HepG2 (cell line): Measurements from ENCODE around the gene ADAMTS2.
A peak's percentile ranks its signal among the peaks of the same experiment; 100 is the strongest.

Experiments used
- DPF2 ChIP-seq: sonication (generic); formaldehyde crosslinking; IDR thresholded peaks from 2 replicates; pipeline ENCODE4 v1.4.0; 2020; ENCODE audit warnings: mild to moderate bottlenecking, low read depth, missing genetic modification reagents, borderline replicate concordance
- KAT8 ChIP-seq: IDR thresholded peaks from 2 replicates; pipeline ENCODE4 v1.6.1; 2016; ENCODE audit warnings: missing genetic modification reagents, missing compliant biosample characterization
- NFE2L1 ChIP-seq: sonication (generic); formaldehyde crosslinking; IDR thresholded peaks from 2 replicates; pipeline ENCODE4 v1.4.0; 2020; ENCODE audit warnings: missing genetic modification reagents, mild to moderate bottlenecking, borderline replicate concordance
- POLR2A ChIP-seq, 2 experiments: IDR thresholded peaks; 2 replicates each; pipeline ENCODE4 v1.6.1; 2011; ENCODE audit warnings: low read depth in 2 of 2, low read length in 2 of 2, mild to moderate bottlenecking in 1 of 2, moderate library complexity in 1 of 2; ENCODE audit not compliant: insufficient read depth in 1 of 2
- TAF1 ChIP-seq: sonication (generic); formaldehyde crosslinking; IDR thresholded peaks from 2 replicates; pipeline ENCODE4 v1.4.0; 2020; ENCODE audit warnings: missing genetic modification reagents
- U2AF1 ChIP-seq: fragments of 200-400 bp; formaldehyde crosslinking; optimal IDR thresholded peaks from 2 replicates; pipeline ENCODE3; 2017; ENCODE audit warnings: mild to moderate bottlenecking, low read depth, low read length
- XRCC5 ChIP-seq: fragments of 200-400 bp; formaldehyde crosslinking; optimal IDR thresholded peaks from 2 replicates; pipeline ENCODE3; 2017; ENCODE audit warnings: mild to moderate bottlenecking, low read length
- ZBTB21 ChIP-seq: sonication (generic); formaldehyde crosslinking; IDR thresholded peaks from 2 replicates; pipeline ENCODE4 v1.4.0; 2020; ENCODE audit warnings: missing genetic modification reagents
- TF ChIP-seq, protein P1 (sequence below): sonication (generic); formaldehyde crosslinking; IDR thresholded peaks from 2 replicates; pipeline ENCODE4 v1.5.0; 2020; ENCODE audit warnings: missing genetic modification reagents, mild to moderate bottlenecking, borderline replicate concordance
- TF ChIP-seq, protein P2 (sequence below): sonication (generic); formaldehyde crosslinking; IDR thresholded peaks from 2 replicates; pipeline ENCODE4 v1.5.0; 2020; ENCODE audit warnings: mild to moderate bottlenecking, missing genetic modification reagents, moderate library complexity
- TF ChIP-seq, protein P3 (sequence below): sonication (generic); formaldehyde crosslinking; IDR thresholded peaks from 2 replicates; pipeline ENCODE4 v1.5.0; 2020; ENCODE audit warnings: missing genetic modification reagents, mild to moderate bottlenecking, borderline replicate concordance

DNA sequence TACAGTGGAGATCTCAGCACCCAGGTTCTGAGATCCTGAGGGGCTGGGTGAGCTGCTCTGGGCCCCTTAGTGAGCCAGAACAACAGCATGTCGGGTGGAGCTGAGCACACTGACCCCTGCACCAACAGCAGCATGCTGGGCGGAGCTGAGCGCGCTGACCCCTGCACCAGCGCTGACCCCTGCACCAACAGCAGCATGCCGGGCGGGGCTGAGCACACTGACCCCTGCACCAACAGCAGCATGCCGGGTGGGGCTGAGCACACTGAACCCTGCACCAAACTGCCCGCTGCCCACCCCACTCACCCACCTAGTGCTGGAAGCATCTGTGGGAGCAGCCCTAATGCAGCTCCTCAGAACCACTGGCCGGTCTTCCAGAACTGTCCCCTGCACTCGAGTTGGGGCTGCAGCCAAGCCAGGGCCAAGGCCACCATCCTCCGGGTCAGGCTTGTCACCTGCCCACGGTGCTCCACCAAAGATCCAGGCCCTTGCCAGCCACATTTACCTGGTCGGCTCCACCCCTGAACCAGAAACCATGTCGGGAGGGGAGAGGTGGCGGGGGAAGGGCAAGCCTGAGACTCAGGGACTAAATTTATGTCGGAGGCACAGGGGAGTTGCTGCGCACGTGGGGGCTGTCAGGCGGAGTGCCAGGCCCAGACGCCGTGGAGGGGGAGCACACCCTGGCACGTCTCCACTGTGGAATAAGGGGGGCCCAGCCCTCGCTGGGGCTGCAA, 80.3 kb downstream of the ADAMTS2 start:
- TF ChIP-seq, protein P1, sequence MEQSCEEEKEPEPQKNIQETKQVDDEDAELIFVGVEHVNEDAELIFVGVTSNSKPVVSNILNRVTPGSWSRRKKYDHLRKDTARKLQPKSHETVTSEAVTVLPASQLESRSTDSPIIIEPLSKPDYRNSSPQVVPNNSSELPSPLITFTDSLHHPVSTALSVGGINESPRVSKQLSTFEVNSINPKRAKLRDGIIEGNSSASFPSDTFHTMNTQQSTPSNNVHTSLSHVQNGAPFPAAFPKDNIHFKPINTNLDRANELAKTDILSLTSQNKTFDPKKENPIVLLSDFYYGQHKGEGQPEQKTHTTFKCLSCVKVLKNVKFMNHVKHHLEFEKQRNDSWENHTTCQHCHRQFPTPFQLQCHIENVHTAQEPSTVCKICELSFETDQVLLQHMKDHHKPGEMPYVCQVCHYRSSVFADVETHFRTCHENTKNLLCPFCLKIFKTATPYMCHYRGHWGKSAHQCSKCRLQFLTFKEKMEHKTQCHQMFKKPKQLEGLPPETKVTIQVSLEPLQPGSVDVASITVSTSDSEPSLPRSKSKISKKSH (CRISPR knock-in tag), result no peak
- TF ChIP-seq DPF2 (peak; percentile 58; the same call in 1 of the 2 replicates), U2AF1 (no peak), KAT8 (CRISPR knock-in tag) (no peak), NFE2L1 (CRISPR knock-in tag) (no peak), XRCC5 (no peak), TAF1 (CRISPR knock-in tag) (no peak), POLR2A (IDR thresholded peaks at IDR 0.05; ENCODE audit: insufficient read depth in 1 of 2, low read depth in 2 of 2, low read length in 2 of 2) (0 out of 4 replicates have a peak, but pooled peaks of 1 of the 2 experiments have one; percentile 17), ZBTB21 (CRISPR knock-in tag) (no peak)
- TF ChIP-seq, protein P2, sequence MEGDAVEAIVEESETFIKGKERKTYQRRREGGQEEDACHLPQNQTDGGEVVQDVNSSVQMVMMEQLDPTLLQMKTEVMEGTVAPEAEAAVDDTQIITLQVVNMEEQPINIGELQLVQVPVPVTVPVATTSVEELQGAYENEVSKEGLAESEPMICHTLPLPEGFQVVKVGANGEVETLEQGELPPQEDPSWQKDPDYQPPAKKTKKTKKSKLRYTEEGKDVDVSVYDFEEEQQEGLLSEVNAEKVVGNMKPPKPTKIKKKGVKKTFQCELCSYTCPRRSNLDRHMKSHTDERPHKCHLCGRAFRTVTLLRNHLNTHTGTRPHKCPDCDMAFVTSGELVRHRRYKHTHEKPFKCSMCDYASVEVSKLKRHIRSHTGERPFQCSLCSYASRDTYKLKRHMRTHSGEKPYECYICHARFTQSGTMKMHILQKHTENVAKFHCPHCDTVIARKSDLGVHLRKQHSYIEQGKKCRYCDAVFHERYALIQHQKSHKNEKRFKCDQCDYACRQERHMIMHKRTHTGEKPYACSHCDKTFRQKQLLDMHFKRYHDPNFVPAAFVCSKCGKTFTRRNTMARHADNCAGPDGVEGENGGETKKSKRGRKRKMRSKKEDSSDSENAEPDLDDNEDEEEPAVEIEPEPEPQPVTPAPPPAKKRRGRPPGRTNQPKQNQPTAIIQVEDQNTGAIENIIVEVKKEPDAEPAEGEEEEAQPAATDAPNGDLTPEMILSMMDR (CRISPR knock-in tag), result peak; percentile 21; the same call in 1 of the 2 replicates
- TF ChIP-seq, protein P3, sequence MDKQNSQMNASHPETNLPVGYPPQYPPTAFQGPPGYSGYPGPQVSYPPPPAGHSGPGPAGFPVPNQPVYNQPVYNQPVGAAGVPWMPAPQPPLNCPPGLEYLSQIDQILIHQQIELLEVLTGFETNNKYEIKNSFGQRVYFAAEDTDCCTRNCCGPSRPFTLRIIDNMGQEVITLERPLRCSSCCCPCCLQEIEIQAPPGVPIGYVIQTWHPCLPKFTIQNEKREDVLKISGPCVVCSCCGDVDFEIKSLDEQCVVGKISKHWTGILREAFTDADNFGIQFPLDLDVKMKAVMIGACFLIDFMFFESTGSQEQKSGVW (CRISPR knock-in tag), result no peak
